ENCODE measurements around the gene NTMT1. TPM values are rescaled to one million over a fixed set of nuclear protein-coding genes. Genes with fewer than 3 reads are reported as not detected.
"Not testable (repeated sequence)": the region's sequence is repeated elsewhere in the genome, so short reads cannot be mapped to it uniquely, and the experiment has no call there.

NTMT1 gene
- total RNA-seq, 1 donor from 2014 or later, result 25.1 TPM

- no peak overlapping the region for H3K4me3 ChIP-seq
These were observed 39.7 kb upstream of the NTMT1 start for GRCh38 chr9:129586245-129586644.

DNA sequence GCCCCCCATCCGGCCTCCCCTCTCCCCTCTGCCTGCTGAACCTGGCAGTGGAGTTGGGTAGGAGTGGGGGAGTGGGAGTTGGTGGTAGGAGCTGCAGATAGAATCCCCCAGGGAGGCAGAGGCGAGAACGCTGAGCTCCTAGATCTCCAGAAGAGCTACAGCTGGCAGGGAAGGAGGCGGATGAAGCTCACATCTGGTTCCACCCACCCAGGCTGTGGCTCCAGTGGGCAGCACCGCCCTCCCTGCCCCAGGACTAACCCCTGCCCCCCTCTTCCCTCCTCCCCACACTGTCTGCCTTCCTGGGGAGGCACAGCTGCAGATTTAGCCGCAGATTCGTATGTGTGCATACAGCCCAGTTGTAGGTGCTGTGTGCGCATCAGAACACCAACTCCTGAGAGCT, 39.3 kb upstream of the NTMT1 start:
- Histone ChIP-seq H3K27ac (no peak overlapping the region), H3K9me3 (no peaks in the 10 kb centered on the region), H3K4me1 (peaks cover 9% of the 10 kb centered on the region), H3K4me3 (no peak overlapping the region), H3K27me3 (ENCODE audit: low read depth) (no peaks in the 10 kb centered on the region), H3K36me3 (no peaks in the 10 kb centered on the region)
- intact Hi-C loops (cut with DNase I), result no loop called here
- DNase-seq (no peak), ATAC-seq (no peak)
- no peak for TF ChIP-seq CTCF (IDR thresholded peaks at IDR 0.05)

More at GRCh38 chr9:129586245-129586644, 39.7 kb upstream of the NTMT1 start:
- Histone ChIP-seq H3K9me3 (no peaks in the 10 kb centered on the region), H3K36me3 (no peaks in the 10 kb centered on the region), H3K27me3 (ENCODE audit: low read depth) (no peaks in the 10 kb centered on the region), H3K4me1 (peaks cover 9% of the 10 kb centered on the region), H3K27ac (no peak overlapping the region)
- TF ChIP-seq CTCF (IDR thresholded peaks at IDR 0.05), result no peak
- ATAC-seq, result no peak
- DNase-seq, result no peak
- intact Hi-C loops (cut with DNase I), result no loop called here

- Histone ChIP-seq H3K27me3 (ENCODE audit: low read depth) (no peaks in the 10 kb centered on the region), H3K4me1 (peaks cover 9% of the 10 kb centered on the region), H3K9me3 (no peaks in the 10 kb centered on the region), H3K27ac (no peak overlapping the region), H3K36me3 (no peaks in the 10 kb centered on the region), H3K4me3 (no peak overlapping the region)
- no peak for TF ChIP-seq CTCF (IDR thresholded peaks at IDR 0.05)
- intact Hi-C loops (cut with DNase I), result no loop called here
- ATAC-seq, result no peak
- no peak for DNase-seq
These were observed 38.3 kb upstream of the NTMT1 start for GRCh38 chr9:129587487-129588262.

GRCh38 chr9:129590466-129590865, 35.5 kb upstream of the NTMT1 start:
- ATAC-seq, result no peak
- TF ChIP-seq CTCF (IDR thresholded peaks at IDR 0.05), result no peak
- no peak for DNase-seq

DNA sequence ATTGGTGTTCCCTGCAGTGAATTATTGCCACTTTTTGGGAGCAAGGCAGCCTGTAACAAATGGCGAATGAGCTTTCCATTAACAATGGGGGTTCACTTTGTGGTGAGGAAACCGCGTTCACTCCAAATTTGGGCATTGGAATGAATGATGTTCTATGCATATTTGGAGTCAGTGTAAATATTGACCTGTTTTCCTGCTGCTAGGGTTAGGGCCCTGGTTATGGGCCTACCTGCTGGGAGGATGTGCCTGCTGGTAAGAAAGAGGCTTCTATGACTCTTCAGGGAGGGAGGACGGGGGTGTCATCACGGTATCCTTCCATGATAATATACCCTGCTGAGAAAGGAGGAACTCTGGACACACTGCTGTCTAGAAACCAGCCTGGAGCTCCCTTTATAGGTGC, 34.0 kb upstream of the NTMT1 start:
- DNase-seq, result no peak
- no peaks in the 10 kb centered on the region for H3K9me3 ChIP-seq
- intact Hi-C loops (cut with DNase I), result no loop called here
- no peak overlapping the region for H3K27ac ChIP-seq
- no peaks in the 10 kb centered on the region for H3K36me3 ChIP-seq
- ATAC-seq, result no peak
- H3K4me3 ChIP-seq, result no peak overlapping the region
- TF ChIP-seq CTCF (IDR thresholded peaks at IDR 0.05), result no peak
- H3K27me3 ChIP-seq (ENCODE audit: low read depth), result no peaks in the 10 kb centered on the region
- peaks cover 20% of the 10 kb centered on the region for H3K4me1 ChIP-seq

More at GRCh38 chr9:129590466-129590865, 35.5 kb upstream of the NTMT1 start:
- H3K4me1 ChIP-seq, result peaks cover 5% of the 10 kb centered on the region
- no peaks in the 10 kb centered on the region for H3K9me3 ChIP-seq
- no peaks in the 10 kb centered on the region for H3K36me3 ChIP-seq
- H3K27ac ChIP-seq, result no peak overlapping the region
- H3K4me3 ChIP-seq, result no peak overlapping the region
- H3K27me3 ChIP-seq (ENCODE audit: low read depth), result no peaks in the 10 kb centered on the region
- intact Hi-C loops (cut with DNase I), result no loop called here

- intact Hi-C loops (cut with DNase I); H3K27ac ChIP-seq; H3K4me3 ChIP-seq; H3K9me3 ChIP-seq; H3K27me3 ChIP-seq (ENCODE audit: low read depth); H3K36me3 ChIP-seq; DNase-seq; ATAC-seq: not testable (repeated sequence)
- H3K4me1 ChIP-seq, result peaks cover 29% of the 10 kb centered on the region
These were observed 33.2 kb upstream of the NTMT1 start for GRCh38 chr9:129592790-129593189.

Data from lower lobe of right lung (tissue), 2 donors.